NCI-H345 treated with DMSO at 0.1 percent for 48 hours (cell line): ENCODE results near the gene IL1B.
A peak's percentile ranks its signal among the peaks of the same experiment; 100 is the strongest.
"Not testable (repeated sequence)": the region's sequence is repeated elsewhere in the genome, so short reads cannot be mapped to it uniquely, and the experiment has no call there.

Source experiments
- DNase-seq: peaks from one replicate; lab custom pipeline; 2025; ENCODE audit not compliant: unreplicated experiment; lab: John Stamatoyannopoulos, UW

IL1B gene

DNA sequence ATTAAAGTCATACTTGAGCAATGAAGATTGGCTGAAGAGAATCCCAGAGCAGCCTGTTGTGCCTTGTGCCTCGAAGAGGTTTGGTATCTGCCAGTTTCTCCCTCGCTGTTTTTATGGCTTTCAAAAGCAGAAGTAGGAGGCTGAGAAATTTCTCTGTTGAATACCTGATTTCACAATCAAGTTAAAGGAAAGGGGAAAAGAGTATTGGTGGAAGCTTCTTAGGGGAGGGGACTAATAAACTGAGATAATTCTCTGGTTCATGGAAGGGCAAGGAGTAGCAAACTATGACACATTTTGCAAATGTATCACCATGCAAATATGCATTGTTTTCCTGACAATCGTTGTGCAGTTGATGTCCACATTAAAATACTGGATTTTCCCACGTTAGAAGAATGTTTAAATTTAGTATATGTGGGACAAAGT, at the start of gene IL1B:
IL1B (minus strand) TSS at position 85 of the 423 bp plus-strand sequence. CDS start 550 bp downstream, outside the sequence.
- no peak for DNase-seq

DNA sequence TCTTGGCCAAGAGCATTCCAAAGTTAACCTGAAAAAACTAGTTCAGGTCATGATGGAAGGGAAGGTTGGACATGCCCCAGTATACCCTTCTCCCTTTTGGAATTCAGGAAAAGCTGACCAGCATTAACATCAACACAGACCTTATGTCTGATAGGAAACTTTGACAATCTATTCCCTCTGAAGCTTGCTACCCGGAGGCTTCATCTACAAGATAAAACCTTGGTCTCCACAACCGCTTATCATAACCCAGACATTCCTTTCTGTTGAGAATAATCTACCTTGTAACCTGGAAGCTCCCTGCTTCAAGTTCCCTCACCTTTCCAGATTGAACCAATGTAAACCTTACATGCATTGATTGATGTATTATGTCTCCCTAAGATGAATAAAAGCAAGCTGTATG, 49.7 kb upstream of the IL1B start:
- no peak for DNase-seq

- no peak for DNase-seq
Observed at GRCh38 chr2:112885506-112885902, 48.9 kb upstream of the IL1B start.

- peak; percentile 14 for DNase-seq
Observed at GRCh38 chr2:112884869-112885505, 48.4 kb upstream of the IL1B start.

DNA sequence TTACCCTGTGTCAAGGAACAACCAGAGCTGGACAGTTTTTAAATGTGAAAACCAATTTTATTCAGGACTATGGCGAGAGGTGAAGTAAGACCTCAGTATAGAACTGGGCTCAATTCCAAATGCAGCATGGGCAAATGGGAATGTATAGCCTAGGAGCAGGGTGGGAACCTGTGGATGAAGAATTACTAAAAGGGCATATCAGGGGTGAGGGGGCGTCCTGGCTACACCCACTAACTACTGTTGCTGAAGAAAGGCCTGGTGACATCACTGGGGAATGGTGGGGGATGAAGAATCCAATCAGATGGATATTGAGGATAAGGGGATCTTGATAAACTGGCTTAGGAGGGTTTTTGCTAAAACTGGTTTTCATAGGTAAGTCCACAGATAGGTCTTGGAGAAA, 47.1 kb upstream of the IL1B start:
- DNase-seq: no peak

DNA sequence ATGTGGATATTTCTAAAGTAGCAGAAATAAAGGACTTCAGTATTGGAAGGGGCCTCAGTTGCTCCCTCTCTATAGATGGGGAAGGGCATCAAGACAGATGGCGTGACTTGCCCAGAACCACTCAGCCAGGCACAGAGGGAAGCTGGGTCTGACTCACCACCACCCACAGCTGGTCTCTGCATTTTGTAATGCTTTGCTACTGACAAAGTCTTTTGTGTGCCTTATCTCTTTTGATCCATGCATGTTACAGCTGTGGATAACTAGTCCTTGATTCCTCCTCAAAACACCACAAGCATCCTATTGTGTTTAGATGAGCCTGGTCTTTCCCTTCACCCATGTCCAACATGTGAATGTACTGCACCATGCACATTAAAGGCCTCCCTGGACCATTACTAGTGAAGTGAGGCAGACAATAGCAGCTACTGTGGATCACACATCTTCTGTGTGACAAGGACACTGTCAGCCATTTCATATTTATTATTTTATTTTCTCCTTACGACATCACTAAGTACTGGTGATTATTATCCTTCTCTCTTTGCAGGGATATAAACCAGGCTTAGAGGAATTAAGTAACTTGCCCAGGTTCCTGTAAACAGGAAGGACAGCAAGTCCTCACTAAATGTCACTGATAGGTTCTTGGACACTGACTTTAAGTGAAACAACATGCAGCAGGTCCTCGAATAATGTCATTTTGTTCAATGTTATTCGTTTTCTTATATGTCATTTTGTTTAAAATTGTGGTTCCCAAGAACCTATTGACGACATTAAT, 44.8 kb upstream of the IL1B start:
- DNase-seq: no peak

DNA sequence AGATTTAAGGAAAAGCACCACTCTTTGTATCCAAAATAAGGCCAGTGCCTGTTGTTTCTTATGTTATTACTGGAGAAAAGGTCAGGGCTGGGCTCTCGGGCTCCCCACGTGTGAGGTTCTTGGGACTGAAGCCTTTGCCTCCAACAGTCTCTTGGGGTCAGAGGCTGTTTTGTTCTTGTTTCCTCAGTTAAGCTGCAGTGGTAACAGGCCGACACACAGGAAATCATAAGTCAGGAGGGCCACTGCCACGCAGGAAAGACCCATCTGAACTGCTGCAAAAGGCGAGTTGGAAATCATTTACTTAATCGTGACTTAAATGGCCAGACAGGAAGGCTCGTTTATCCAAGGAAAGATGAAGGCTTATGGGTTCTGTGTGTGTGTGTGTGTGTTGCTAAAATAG, 44.1 kb upstream of the IL1B start:
- no peak for DNase-seq

- DNase-seq: no peak
Observed at GRCh38 chr2:112880091-112880531, 43.5 kb upstream of the IL1B start.

GRCh38 chr2:112879491-112880041, 43.0 kb upstream of the IL1B start:
- no peak for DNase-seq

DNA sequence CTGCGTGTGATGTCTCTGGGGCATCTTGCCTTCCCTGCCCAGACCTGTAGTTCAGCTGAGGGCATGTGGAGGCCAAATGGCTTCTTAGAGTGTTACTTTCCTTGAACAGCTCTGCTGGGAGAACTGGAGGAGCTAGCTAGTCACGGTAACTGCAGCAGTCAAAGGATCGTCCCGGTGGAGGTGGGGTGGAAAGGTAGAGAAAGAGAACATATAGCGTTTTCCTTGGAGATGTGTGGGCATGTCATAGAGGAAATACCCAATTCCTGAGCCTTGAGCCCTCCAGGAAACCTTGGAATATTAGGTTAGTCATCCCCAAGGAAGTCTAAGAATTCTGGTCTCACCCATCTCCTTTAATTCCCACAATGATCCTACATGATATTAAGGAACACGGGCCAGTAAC, 40.8 kb upstream of the IL1B start:
- DNase-seq: no peak

DNA sequence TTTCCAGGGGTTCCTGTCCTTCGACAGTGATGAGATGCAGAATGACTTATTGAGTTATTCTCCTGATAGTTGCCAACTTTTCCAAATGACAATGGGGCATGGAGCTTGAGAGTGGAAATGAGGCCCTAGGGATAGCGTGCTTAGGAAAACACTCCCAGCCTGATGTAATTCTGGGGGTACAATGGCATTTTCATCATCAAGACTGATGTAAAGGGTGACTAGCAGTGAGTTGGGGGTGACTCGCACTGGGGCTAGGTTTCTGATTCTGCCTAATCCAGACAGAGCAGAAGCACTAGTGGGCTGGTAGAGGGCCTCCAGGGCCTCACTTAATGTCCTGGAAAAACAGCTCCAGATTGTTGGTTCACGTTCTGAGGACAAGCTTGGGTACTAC, 40.4 kb upstream of the IL1B start:
- no peak for DNase-seq

DNA sequence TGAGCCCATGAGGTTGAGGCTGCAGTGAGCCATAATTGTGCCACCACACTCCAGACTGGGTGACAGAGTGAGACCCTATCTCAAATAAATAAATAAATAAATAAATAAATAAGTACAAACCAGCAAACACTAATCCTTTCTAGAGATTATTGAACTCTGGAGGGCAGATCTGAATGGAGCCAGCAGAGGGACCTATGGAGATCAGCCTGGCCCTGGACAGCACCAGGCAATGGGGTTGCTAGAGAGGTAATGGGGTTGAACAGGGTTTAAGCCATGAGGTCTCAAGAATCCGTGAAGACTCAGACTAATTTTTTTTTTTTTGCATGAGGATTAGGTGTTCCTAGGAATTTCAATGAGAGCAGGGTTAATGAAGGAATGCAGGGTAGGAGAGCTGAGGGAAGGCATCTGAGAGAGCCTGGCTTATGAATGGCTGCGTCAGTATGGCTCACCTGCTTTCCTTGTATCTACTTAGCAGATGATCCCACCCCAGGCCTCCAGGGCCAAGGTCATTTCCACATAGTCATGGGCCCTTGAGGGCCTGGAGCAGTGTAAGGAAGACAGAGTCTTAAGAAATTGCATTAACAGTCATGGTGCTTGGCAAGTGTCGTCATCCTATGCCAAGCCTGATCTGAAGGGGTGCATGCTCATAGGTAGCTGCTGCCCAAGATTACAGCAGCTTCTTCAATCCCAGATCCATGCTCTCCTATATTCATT, 39.8 kb upstream of the IL1B start:
- DNase-seq: no peak

- no peak for DNase-seq
Observed at GRCh38 chr2:112870841-112871835, 34.6 kb upstream of the IL1B start.

- peak; percentile 30 for DNase-seq
Observed at GRCh38 chr2:112869258-112869842, 32.8 kb upstream of the IL1B start.

DNA sequence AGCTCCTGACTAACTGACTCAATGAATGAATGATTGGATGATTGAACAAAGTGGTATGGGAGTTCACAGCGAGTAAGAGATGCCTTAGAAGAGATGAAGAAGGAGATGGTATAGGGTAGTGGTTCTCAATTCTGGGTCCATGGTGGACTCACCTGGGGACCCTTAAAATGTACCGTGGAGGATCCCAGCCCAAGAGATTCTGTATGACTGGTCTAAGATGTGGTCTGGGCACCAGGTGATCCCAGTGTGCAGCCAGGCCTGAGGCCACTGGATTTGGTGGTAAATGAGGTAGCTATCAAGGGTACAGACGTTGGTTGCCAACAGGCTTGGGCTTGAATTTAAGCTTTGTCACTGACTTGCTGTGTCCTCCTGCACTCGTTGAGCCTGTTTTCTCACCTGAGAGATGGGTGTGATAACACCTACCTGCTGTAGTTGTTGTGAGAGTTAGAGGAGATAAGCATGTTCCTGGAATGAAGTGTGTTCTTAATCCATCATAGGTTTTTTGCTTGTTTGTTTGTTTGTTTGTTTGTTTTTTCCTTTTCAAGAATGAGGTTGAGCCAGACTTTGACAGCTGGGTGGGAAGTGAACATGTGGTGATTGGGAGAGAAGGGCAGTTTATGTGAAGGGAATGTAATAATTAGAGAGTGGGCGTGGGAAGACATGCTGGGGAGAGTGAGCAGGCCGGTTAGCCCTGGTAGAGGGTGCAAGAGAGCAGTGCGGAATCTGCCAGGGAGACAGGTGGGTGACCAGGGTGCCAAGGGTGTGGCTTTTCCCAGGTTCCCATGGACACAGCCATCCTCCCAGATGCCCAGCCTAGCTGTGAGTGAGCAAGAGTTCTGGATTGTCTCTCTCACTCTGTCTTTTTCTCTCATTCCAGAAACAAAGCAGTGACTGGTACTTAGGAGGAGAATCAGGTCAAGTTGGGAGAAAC, 31.4 kb upstream of the IL1B start:
- no peak for DNase-seq

DNA sequence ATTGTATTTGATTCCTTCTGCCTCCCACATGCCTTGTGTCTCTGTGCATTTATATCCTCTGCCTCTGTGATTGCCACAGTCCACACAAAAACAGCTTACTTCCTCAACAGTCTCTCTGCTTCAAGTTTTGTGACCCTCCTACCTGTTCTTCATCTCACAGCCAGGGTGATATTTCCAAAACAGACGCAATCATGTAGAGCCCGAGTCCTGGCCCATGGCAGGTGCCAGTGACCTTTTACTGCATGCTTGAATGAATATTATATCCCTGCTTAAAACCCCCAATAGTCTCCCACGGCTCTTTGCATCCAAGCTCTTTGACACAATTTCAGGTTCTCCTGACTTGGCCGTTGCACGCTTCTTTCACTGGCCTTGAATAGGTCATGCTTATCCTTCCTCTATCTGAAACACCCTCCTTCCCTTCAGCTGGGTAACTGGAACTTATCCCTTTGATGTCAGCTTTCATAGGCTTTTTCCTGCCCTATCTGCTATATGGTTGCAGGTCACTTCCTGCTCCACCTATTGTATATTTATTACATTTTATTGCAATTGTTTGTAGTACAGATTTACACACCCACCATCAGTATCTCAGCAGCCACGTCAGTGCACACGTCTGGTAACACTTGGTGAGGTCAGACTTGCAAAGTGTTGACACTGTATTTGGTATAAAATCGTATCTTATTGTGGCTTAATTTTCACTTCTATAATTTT, 29.7 kb upstream of the IL1B start:
- no peak for DNase-seq

DNA sequence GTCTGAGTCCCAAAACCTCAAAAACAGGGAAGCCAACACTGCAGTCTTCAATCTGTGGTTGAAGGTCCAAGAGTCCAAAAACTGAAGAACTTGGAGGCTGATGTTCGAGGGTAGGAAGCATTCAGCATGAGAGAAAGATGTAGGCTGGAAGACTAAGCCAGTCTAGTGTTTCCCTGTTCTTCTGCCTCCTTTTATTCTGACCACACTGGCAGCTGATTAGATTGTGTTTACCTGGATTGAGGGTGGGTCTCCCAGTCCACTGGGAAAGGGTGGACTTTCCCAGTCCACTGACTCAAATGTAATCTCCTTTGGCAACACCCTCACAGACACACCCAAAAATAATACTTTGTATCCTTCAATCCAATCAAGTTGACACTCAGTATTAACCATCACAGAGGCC, 27.5 kb upstream of the IL1B start:
- DNase-seq: no peak

- DNase-seq: not testable (repeated sequence)
Observed at GRCh38 chr2:112859406-112860183, 23.0 kb upstream of the IL1B start.
